ENCODE measurements around the gene CALM1. TPM values are rescaled to one million over a fixed set of nuclear protein-coding genes. Genes with fewer than 3 reads are reported as not detected.

Gene CALM1
- total RNA-seq, 1 donor from 2014 or later: 328 TPM

- peaks cover 1% of the 10 kb centered on the region for H3K36me3 ChIP-seq (ENCODE audit: control insufficient read depth, insufficient read depth, low read length)
Observed at GRCh38 chr14:90408713-90409112, 11.9 kb downstream of the CALM1 start.

GRCh38 chr14:90409209-90409730, 12.4 kb downstream of the CALM1 start:
- Histone ChIP-seq H3K4me3 (ENCODE audit: low read depth, low read length) (no peak overlapping the region), H3K36me3 (ENCODE audit: control insufficient read depth, insufficient read depth, low read length) (no peaks in the 10 kb centered on the region), H3K27me3 (ENCODE audit: control insufficient read depth, insufficient read depth, low read length) (no peaks in the 10 kb centered on the region)
- peak; percentile 98 for DNase-seq (ENCODE audit: low read depth)
- no peak for TF ChIP-seq CTCF (IDR thresholded peaks at IDR 0.05; ENCODE audit: insufficient read depth, low read length, poor library complexity, severe bottlenecking)

More at GRCh38 chr14:90408713-90409112, 11.9 kb downstream of the CALM1 start:
- no peak for TF ChIP-seq CTCF (IDR thresholded peaks at IDR 0.05; ENCODE audit: insufficient read depth, low read length, poor library complexity, severe bottlenecking)
- no peak overlapping the region for H3K4me3 ChIP-seq (ENCODE audit: low read depth, low read length)
- no peak for DNase-seq (ENCODE audit: low read depth)
- no peaks in the 10 kb centered on the region for H3K27me3 ChIP-seq (ENCODE audit: control insufficient read depth, insufficient read depth, low read length)

- Histone ChIP-seq H3K36me3 (ENCODE audit: control insufficient read depth, insufficient read depth, low read length) (no peaks in the 10 kb centered on the region), H3K4me3 (ENCODE audit: low read depth, low read length) (no peak overlapping the region), H3K27me3 (ENCODE audit: control insufficient read depth, insufficient read depth, low read length) (no peaks in the 10 kb centered on the region)
- DNase-seq (ENCODE audit: low read depth): no peak
- no peak for TF ChIP-seq CTCF (IDR thresholded peaks at IDR 0.05; ENCODE audit: insufficient read depth, low read length, poor library complexity, severe bottlenecking)
Observed at GRCh38 chr14:90412058-90412457, 15.2 kb downstream of the CALM1 start.

- Histone ChIP-seq H3K27me3 (ENCODE audit: control insufficient read depth, insufficient read depth, low read length) (no peaks in the 10 kb centered on the region), H3K36me3 (ENCODE audit: control insufficient read depth, insufficient read depth, low read length) (no peaks in the 10 kb centered on the region), H3K4me3 (ENCODE audit: low read depth, low read length) (no peak overlapping the region)
- no peak for DNase-seq (ENCODE audit: low read depth)
- no peak for TF ChIP-seq CTCF (IDR thresholded peaks at IDR 0.05; ENCODE audit: insufficient read depth, low read length, poor library complexity, severe bottlenecking)
Observed at GRCh38 chr14:90416720-90417119, 19.9 kb downstream of the CALM1 start.

GRCh38 chr14:90418053-90418452, 21.2 kb downstream of the CALM1 start:
- no peaks in the 10 kb centered on the region for H3K27me3 ChIP-seq (ENCODE audit: control insufficient read depth, insufficient read depth, low read length)
- no peak overlapping the region for H3K4me3 ChIP-seq (ENCODE audit: low read depth, low read length)
- H3K36me3 ChIP-seq (ENCODE audit: control insufficient read depth, insufficient read depth, low read length): no peaks in the 10 kb centered on the region
- DNase-seq (ENCODE audit: low read depth): no peak
- no peak for TF ChIP-seq CTCF (IDR thresholded peaks at IDR 0.05; ENCODE audit: insufficient read depth, low read length, poor library complexity, severe bottlenecking)

GRCh38 chr14:90419200-90419599, 22.4 kb downstream of the CALM1 start:
- Histone ChIP-seq H3K27me3 (ENCODE audit: control insufficient read depth, insufficient read depth, low read length) (no peaks in the 10 kb centered on the region), H3K36me3 (ENCODE audit: control insufficient read depth, insufficient read depth, low read length) (no peaks in the 10 kb centered on the region), H3K4me3 (ENCODE audit: low read depth, low read length) (no peak overlapping the region)
- peak; percentile 97 for DNase-seq (ENCODE audit: low read depth)
- TF ChIP-seq CTCF (IDR thresholded peaks at IDR 0.05; ENCODE audit: insufficient read depth, low read length, poor library complexity, severe bottlenecking): no peak
